22Rv1 (cell line): ENCODE data around the gene ZNF195.
"Not testable (repeated sequence)": the region's sequence is repeated elsewhere in the genome, so short reads cannot be mapped to it uniquely, and the experiment has no call there.

Experiments
- ZFX ChIP-seq: fragments of 450-650 bp; IDR thresholded peaks from 2 replicates; pipeline ENCODE4 v1.6.1; 2017; ENCODE audit warnings: antibody characterized with exemption, borderline replicate concordance
- TF ChIP-seq, protein P1 (sequence below): fragments of 450-650 bp; IDR thresholded peaks from 2 replicates; pipeline ENCODE4 v1.5.1; 2017; ENCODE audit warnings: mild to moderate bottlenecking

DNA sequence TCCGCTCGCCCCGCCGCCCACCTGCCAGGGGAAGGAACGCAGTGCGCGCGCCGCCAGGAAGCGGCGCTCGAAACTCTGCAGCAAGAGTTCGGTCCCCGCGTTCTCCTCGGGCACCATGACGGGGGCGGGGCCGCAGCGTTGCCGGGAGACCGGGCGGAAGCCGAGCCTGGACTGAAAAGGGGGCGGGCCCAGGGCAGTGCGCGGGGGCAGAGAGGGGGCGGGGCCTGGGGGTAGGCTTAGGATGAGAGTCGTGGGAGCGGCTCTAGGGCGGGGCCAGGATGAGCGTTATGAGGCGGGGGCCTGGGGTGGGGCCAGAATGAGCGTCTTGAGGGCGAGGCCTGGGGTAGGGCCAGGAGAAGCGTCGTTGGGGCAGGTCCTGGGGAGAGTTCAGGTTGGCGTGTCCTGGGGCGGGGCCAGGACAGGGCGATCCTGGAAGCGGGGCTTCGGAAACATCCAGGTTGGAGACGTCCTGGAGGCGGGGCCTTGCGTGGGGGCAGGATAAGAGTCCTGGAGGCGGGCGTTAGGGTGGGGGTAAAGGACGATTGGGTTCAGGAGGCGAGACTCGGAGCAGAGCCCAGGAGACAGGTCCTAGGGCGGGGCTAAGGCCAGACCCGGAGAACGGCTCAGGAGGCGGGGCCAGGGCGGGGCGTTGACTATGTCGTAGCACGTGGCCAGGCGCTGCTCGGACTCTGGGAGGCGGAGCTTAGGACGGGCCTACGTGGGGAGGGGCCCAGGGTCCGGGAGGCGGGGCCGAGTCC lies 43.6 kb upstream of the ZNF195 start:
- TF ChIP-seq, protein P1, sequence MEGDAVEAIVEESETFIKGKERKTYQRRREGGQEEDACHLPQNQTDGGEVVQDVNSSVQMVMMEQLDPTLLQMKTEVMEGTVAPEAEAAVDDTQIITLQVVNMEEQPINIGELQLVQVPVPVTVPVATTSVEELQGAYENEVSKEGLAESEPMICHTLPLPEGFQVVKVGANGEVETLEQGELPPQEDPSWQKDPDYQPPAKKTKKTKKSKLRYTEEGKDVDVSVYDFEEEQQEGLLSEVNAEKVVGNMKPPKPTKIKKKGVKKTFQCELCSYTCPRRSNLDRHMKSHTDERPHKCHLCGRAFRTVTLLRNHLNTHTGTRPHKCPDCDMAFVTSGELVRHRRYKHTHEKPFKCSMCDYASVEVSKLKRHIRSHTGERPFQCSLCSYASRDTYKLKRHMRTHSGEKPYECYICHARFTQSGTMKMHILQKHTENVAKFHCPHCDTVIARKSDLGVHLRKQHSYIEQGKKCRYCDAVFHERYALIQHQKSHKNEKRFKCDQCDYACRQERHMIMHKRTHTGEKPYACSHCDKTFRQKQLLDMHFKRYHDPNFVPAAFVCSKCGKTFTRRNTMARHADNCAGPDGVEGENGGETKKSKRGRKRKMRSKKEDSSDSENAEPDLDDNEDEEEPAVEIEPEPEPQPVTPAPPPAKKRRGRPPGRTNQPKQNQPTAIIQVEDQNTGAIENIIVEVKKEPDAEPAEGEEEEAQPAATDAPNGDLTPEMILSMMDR: not testable (repeated sequence)
- not testable (repeated sequence) for TF ChIP-seq ZFX
